HepG2 (cell line): ENCODE measurements around the gene DUOXA2. TPM values are rescaled to one million over a fixed set of nuclear protein-coding genes. Genes with fewer than 3 reads are reported as not detected.

Experiments used
- SALL2 ChIP-seq: sonication (generic); formaldehyde crosslinking; IDR thresholded peaks from 2 replicates; pipeline ENCODE4 v1.8.1; 2023; ENCODE audit warnings: mild to moderate bottlenecking, missing genetic modification reagents, inconsistent platforms
- SP4 ChIP-seq: sonication (generic); formaldehyde crosslinking; IDR thresholded peaks from 2 replicates; pipeline ENCODE4 v1.8.1; 2023; ENCODE audit warnings: mild to moderate bottlenecking, missing genetic modification reagents
- ZBTB2 ChIP-seq: sonication (generic); formaldehyde crosslinking; IDR thresholded peaks from 2 replicates; pipeline ENCODE4 v1.8.0; 2022; ENCODE audit warnings: low read depth, missing genetic modification reagents
- ZNF318 ChIP-seq: sonication (generic); formaldehyde crosslinking; IDR thresholded peaks from 2 replicates; pipeline ENCODE4 v1.4.0; 2020; ENCODE audit warnings: mild to moderate bottlenecking, missing genetic modification reagents
- ZNF431 ChIP-seq: sonication (generic); formaldehyde crosslinking; IDR thresholded peaks from 2 replicates; pipeline ENCODE4 v1.9.0; 2022; ENCODE audit warnings: missing genetic modification reagents, low read depth, mild to moderate bottlenecking, borderline replicate concordance
- ZSCAN31 ChIP-seq: sonication (generic); formaldehyde crosslinking; IDR thresholded peaks from 2 replicates; pipeline ENCODE4 v1.5.0; 2020; ENCODE audit warnings: low read depth, mild to moderate bottlenecking, missing genetic modification reagents
- polyA plus RNA-seq, 8 experiments: library from polyadenylated mRNA; depleted of rRNA in 3 of 8; stranded (reverse) in 7 of 8; unstranded in 1 of 8; fragments of >200 nt; fragmentation: Illumina TruSeq in 4 of 8; extraction: Trizol in 4 of 8; gene quantifications; 2 replicates each; pipeline versions ENCODE4 v1.2.1 to v1.2.3, GENCODE V29; 2011 to 2016; ENCODE audit warnings: low read depth in 4 of 8, missing spikeins in 1 of 8, mixed read lengths in 1 of 8; ENCODE audit not compliant: insufficient read depth in 1 of 8
- total RNA-seq, 5 experiments: library from RNA; depleted of rRNA; stranded (reverse); fragments of >200 nt; fragmentation: Illumina TruSeq; extraction: Trizol; gene quantifications; 2 replicates each; pipeline ENCODE4 v1.2.3, GENCODE V29; 2016; ENCODE audit warnings: low read depth in 1 of 5
- TF ChIP-seq, protein P1 (sequence below): IDR thresholded peaks from 2 replicates; pipeline ENCODE4 v1.6.1; 2018; ENCODE audit warnings: missing genetic modification reagents

The DUOXA2 gene
- total and polyA plus RNA-seq, 2 of the 13 experiments (the other 11 are each of a cell fraction or from before 2014, with no cell fraction given) = 0.32 TPM; not detected in 1

DNA sequence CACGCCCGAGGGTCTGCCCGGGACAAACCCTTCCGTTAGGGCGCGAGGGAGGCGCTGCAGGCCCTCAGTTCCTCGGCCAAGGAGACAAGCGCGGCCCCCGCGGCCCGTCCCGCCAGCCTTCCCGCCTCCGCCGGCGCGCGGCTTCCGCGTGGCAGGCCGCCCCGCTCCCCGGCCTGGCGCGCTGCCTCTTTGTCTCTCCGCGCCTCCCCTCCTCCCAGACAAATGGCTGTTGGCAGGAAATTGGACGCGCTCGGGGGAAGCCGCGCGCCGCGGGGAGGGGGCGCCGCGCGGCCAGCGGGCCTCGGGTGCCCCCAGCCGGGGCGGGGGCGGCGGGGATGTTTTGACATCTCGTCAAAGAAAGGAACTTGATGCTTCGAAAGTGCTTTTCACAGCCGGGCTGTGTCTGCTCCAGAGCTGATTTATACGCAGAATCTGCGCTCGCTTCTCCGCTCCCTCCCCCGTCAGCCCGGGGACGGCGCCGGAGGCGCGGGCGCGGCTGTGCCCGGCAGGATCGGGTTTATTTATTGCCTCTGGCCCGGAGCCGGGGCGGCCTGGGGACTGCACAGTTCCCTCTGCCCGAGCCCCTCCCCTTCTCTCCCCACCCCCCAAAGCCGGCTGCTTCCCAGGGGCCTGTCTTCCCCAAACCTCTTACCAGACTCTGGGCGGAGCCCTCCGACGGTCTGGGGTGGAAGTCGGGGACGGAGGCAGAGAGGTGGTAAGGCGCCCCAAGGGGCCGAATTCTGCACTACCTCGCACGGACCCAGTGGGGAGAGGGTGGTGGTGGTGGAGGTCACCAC is 52.9 kb downstream of the DUOXA2 start (continued):
- TF ChIP-seq ZNF318 = no peak
- TF ChIP-seq, protein P1, sequence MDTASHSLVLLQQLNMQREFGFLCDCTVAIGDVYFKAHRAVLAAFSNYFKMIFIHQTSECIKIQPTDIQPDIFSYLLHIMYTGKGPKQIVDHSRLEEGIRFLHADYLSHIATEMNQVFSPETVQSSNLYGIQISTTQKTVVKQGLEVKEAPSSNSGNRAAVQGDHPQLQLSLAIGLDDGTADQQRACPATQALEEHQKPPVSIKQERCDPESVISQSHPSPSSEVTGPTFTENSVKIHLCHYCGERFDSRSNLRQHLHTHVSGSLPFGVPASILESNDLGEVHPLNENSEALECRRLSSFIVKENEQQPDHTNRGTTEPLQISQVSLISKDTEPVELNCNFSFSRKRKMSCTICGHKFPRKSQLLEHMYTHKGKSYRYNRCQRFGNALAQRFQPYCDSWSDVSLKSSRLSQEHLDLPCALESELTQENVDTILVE = no peak
- peak; percentile 43; the same call in 1 of the 2 replicates for TF ChIP-seq SP4 (CRISPR knock-in tag)
- no peak for TF ChIP-seq ZBTB2
- TF ChIP-seq ZNF431 = 0 out of 2 replicates have a peak, but pooled peaks have one; percentile 37
- TF ChIP-seq SALL2 (CRISPR knock-in tag) = no peak
- peak; percentile 59; the same call in 1 of the 2 replicates for TF ChIP-seq ZSCAN31 (CRISPR knock-in tag)
